Fibroblast of skin of abdomen (primary cell): ENCODE data around the gene INTS7. TPM values are rescaled to one million over a fixed set of nuclear protein-coding genes. Genes with fewer than 3 reads are reported as not detected.

Experiments
- DNase-seq: peaks from one replicate; pipeline ENCODE4 v3.0.0-alpha.2; 2013
- polyA plus RNA-seq, 2 experiments: library from polyadenylated mRNA; unstranded; fragments of 120-200 nt; gene quantifications; one replicate each; pipeline ENCODE4 v1.2.1, GENCODE V29; 2013; ENCODE audit not compliant: insufficient read length in 2 of 2

INTS7 gene
- 17.1 TPM for polyA plus RNA-seq (2013, experiment 1 of 2; ENCODE audit: insufficient read length)
- 18.1 TPM for polyA plus RNA-seq (2013, experiment 2 of 2; ENCODE audit: insufficient read length)

GRCh38 chr1:212035123-212035834 lies at the start of gene INTS7, which contains the start of gene DTL:
TSS of gene INTS7 (minus strand) at chr1:212035557. CDS start at chr1:212035437, 120 bp downstream.
TSS of gene DTL (plus strand) at chr1:212035748. CDS start at chr1:212035891, 143 bp downstream.
- DNase-seq, result peak; percentile 99

- DNase-seq, result no peak
Observed at GRCh38 chr1:212082765-212083406, 47.5 kb upstream of the INTS7 start.

- peak; percentile 13 for DNase-seq
Observed at GRCh38 chr1:212078826-212079225, 43.5 kb upstream of the INTS7 start.

GRCh38 chr1:212077028-212077427 lies 41.7 kb upstream of the INTS7 start:
- DNase-seq, result no peak

- DNase-seq, result no peak
Observed at GRCh38 chr1:212074856-212075255, 39.5 kb upstream of the INTS7 start.

GRCh38 chr1:212074313-212074712 lies 39.0 kb upstream of the INTS7 start:
- DNase-seq, result no peak

- DNase-seq, result no peak
Observed at GRCh38 chr1:212073490-212073889, 38.1 kb upstream of the INTS7 start.

- no peak for DNase-seq
Observed at GRCh38 chr1:212072047-212072446, 36.7 kb upstream of the INTS7 start.

- peak; percentile 50 for DNase-seq
Observed at GRCh38 chr1:212070720-212071302, 35.5 kb upstream of the INTS7 start.

- no peak for DNase-seq
Observed at GRCh38 chr1:212067787-212068186, 32.4 kb upstream of the INTS7 start.

- DNase-seq, result peak; percentile 48
Observed at GRCh38 chr1:212062832-212063438, 27.6 kb upstream of the INTS7 start.

- no peak for DNase-seq
Observed at GRCh38 chr1:212060632-212061472, 25.5 kb upstream of the INTS7 start.

GRCh38 chr1:212055333-212055732 lies 20.0 kb upstream of the INTS7 start:
- no peak for DNase-seq

- DNase-seq, result no peak
Observed at GRCh38 chr1:212053993-212054392, 18.6 kb upstream of the INTS7 start.

GRCh38 chr1:212045981-212046380 lies 10.6 kb upstream of the INTS7 start:
- DNase-seq, result peak; percentile 48

GRCh38 chr1:212044851-212045250 lies 9.5 kb upstream of the INTS7 start:
- DNase-seq, result no peak

GRCh38 chr1:212042436-212042835 lies 7.1 kb upstream of the INTS7 start:
- peak; percentile 47 for DNase-seq

GRCh38 chr1:212040629-212041412 lies 5.5 kb upstream of the INTS7 start:
- DNase-seq, result no peak

GRCh38 chr1:212039622-212040021 lies 4.3 kb upstream of the INTS7 start:
- no peak for DNase-seq

GRCh38 chr1:212037900-212038299 lies 2.5 kb upstream of the INTS7 start:
- no peak for DNase-seq
